ENCODE measurements around the gene JUN. TPM values are rescaled to one million over a fixed set of nuclear protein-coding genes. Genes with fewer than 3 reads are reported as not detected.

Gene JUN
- total and polyA plus RNA-seq, 2 donors (not counting 1 experiment from before 2014, with no cell fraction given): 94.4 to 4,074 TPM

DNA sequence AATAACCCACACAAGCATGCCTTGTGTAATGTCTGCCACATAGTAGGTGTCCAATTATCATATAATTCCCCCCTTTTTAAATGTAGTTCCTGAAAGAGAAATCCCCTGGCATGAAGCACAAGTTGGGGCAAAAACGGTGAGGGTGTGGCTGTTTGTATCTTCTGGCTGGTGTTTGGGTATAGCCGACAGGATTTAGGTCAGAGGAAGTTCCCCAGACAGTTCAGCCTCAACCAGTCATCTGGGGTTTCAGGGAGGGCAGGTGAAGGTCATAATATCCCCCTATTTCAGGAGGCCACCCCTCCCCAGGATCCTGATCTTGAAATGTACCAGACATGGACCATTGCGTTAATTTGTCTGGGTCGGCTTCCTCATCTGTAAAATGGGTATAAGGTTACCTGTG, 29.1 kb upstream of the JUN start:
- Histone ChIP-seq H3K9me3 (ENCODE audit: control extremely low read depth in 1 of 3, control insufficient read depth in 2 of 3, insufficient read depth in 1 of 3, low read length in 2 of 3) (peaks cover 0 to 7% (median 0%) of the 10 kb centered on the region in 3 donors), H3K27me3 (replicated peaks in 1 of 4; ENCODE audit: control extremely low read depth in 1 of 4, control insufficient read depth in 3 of 4, insufficient read depth in 4 of 4, low read length in 3 of 4) (no peaks in the 10 kb centered on the region), H2AFZ (ENCODE audit: insufficient read depth, low read depth, low read length, poor library complexity, severe bottlenecking) (no peak overlapping the region), H3K9ac (ENCODE audit: low read length) (no peak overlapping the region), H3K4me1 (ENCODE audit: control insufficient read depth in 2 of 2, insufficient read depth in 2 of 2, low read length in 2 of 2) (peaks cover 43 to 64% of the 10 kb centered on the region in 2 donors), H3K79me2 (ENCODE audit: control insufficient read depth, insufficient read depth, low read length) (peaks cover 14% of the 10 kb centered on the region), H3K27ac (ENCODE audit: low read length in 2 of 2) (peak overlapping the region; percentile 35 to 75), H4K20me1 (ENCODE audit: control insufficient read depth, insufficient read depth, low read length, poor library complexity, severe bottlenecking) (no peaks in the 10 kb centered on the region), H3K4me2 (replicated peaks; ENCODE audit: low read depth, low read length, poor library complexity, severe bottlenecking) (no peak overlapping the region), H3K36me3 (replicated peaks in 1 of 2; ENCODE audit: control extremely low read depth in 1 of 2, control insufficient read depth in 1 of 2, extremely low read depth in 1 of 2, insufficient read depth in 2 of 2, low read length in 1 of 2) (no peaks in the 10 kb centered on the region), H3K4me3 (ENCODE audit: control extremely low read depth in 1 of 5, extremely low read depth in 1 of 5, insufficient read depth in 1 of 5, low read depth in 2 of 5, low read length in 4 of 5) (no peak overlapping the region)
- ATAC-seq (ENCODE audit: low read depth): no peak
- DNase-seq: peak; percentile 72
- no peaks in the 10 kb centered on the region for H3K27me3 Mint-ChIP-seq
- WGBS (ENCODE audit: insufficient coverage): no CpG with 5 or more reads among the region's 4 CpGs
- intact Hi-C loops (cut with micrococcal nuclease): loop anchor here (10.0 kb wide), 1 partner anchor 482 kb away; the partner anchor contains the start of gene FGGY
- TF ChIP-seq, protein P1, sequence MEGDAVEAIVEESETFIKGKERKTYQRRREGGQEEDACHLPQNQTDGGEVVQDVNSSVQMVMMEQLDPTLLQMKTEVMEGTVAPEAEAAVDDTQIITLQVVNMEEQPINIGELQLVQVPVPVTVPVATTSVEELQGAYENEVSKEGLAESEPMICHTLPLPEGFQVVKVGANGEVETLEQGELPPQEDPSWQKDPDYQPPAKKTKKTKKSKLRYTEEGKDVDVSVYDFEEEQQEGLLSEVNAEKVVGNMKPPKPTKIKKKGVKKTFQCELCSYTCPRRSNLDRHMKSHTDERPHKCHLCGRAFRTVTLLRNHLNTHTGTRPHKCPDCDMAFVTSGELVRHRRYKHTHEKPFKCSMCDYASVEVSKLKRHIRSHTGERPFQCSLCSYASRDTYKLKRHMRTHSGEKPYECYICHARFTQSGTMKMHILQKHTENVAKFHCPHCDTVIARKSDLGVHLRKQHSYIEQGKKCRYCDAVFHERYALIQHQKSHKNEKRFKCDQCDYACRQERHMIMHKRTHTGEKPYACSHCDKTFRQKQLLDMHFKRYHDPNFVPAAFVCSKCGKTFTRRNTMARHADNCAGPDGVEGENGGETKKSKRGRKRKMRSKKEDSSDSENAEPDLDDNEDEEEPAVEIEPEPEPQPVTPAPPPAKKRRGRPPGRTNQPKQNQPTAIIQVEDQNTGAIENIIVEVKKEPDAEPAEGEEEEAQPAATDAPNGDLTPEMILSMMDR (IDR thresholded peaks at IDR 0.05): no peak
- TF ChIP-seq EZH2 (IDR thresholded peaks at IDR 0.05; ENCODE audit: borderline replicate concordance, insufficient read depth, low read depth, low read length, poor library complexity, severe bottlenecking): no peak
- peak overlapping the region; percentile 29 for H3K27ac Mint-ChIP-seq
- CTCF ChIA-PET: interaction anchor here (1.3 to 1.4 kb wide), 2 partner anchors 27 to 886 kb away, joined by 3 to 4 read pairs; no protein-coding TSS in a partner anchor
- POLR2A ChIA-PET: interaction anchor here (4.4 kb wide), 1 partner anchor 28 kb away, joined by 36 read pairs; the partner anchor contains the start of gene JUN
- no peaks in the 10 kb centered on the region for H3K9me3 Mint-ChIP-seq (ENCODE audit: insufficient read depth)
- H3K4me3 Mint-ChIP-seq: peak overlapping the region; percentile 2
- peaks cover 63% of the 10 kb centered on the region for H3K4me1 Mint-ChIP-seq

DNA sequence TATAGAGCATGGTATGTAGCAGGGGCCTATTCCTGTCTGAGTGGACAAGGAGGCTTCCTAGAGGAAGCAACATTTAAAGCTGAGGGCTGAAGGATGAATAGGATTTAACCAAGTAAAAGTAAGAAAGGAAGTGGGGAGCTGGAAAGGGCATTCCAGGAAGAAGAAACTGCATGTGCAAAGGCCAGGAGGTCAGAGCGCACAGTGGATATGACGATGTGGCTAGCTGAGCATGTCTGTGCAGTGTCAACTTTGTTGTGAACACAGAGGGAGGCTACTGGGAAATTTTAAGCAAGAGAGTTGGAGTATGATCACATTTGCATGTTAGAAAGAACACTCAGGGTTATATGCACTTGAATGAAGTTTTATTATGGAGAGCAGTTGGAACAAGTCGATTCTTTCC, 28.6 kb upstream of the JUN start:
- Histone ChIP-seq H3K4me1 (ENCODE audit: control insufficient read depth in 2 of 2, insufficient read depth in 2 of 2, low read length in 2 of 2) (peaks cover 47 to 69% of the 10 kb centered on the region in 2 donors), H2AFZ (ENCODE audit: insufficient read depth, low read depth, low read length, poor library complexity, severe bottlenecking) (no peak overlapping the region), H3K9ac (ENCODE audit: low read length) (no peak overlapping the region), H3K4me2 (replicated peaks; ENCODE audit: low read depth, low read length, poor library complexity, severe bottlenecking) (no peak overlapping the region), H3K4me3 (ENCODE audit: control extremely low read depth in 1 of 5, extremely low read depth in 1 of 5, insufficient read depth in 1 of 5, low read depth in 2 of 5, low read length in 4 of 5) (no peak overlapping the region), H4K20me1 (ENCODE audit: control insufficient read depth, insufficient read depth, low read length, poor library complexity, severe bottlenecking) (no peaks in the 10 kb centered on the region), H3K27ac (ENCODE audit: low read length in 2 of 2) (peak overlapping the region in 1 of 2 donors; percentile 75), H3K27me3 (replicated peaks in 1 of 4; ENCODE audit: control extremely low read depth in 1 of 4, control insufficient read depth in 3 of 4, insufficient read depth in 4 of 4, low read length in 3 of 4) (no peaks in the 10 kb centered on the region), H3K79me2 (ENCODE audit: control insufficient read depth, insufficient read depth, low read length) (peaks cover 14% of the 10 kb centered on the region), H3K36me3 (replicated peaks in 1 of 2; ENCODE audit: control extremely low read depth in 1 of 2, control insufficient read depth in 1 of 2, extremely low read depth in 1 of 2, insufficient read depth in 2 of 2, low read length in 1 of 2) (no peaks in the 10 kb centered on the region), H3K9me3 (ENCODE audit: control extremely low read depth in 1 of 3, control insufficient read depth in 2 of 3, insufficient read depth in 1 of 3, low read length in 2 of 3) (peaks cover 0 to 7% (median 0%) of the 10 kb centered on the region in 3 donors)
- Mint-ChIP-seq H3K27ac (peak overlapping the region; percentile 29), H3K27me3 (no peaks in the 10 kb centered on the region), H3K9me3 (ENCODE audit: insufficient read depth) (no peaks in the 10 kb centered on the region), H3K4me3 (peak overlapping the region; percentile 2), H3K4me1 (peaks cover 67% of the 10 kb centered on the region)
- TF ChIP-seq, protein P1 (IDR thresholded peaks at IDR 0.05): no peak
- no peak for TF ChIP-seq EZH2 (IDR thresholded peaks at IDR 0.05; ENCODE audit: borderline replicate concordance, insufficient read depth, low read depth, low read length, poor library complexity, severe bottlenecking)
- intact Hi-C loops (cut with micrococcal nuclease): loop anchor here (10.0 kb wide), 1 partner anchor 482 kb away; the partner anchor contains the start of gene FGGY
- no peak for ATAC-seq (ENCODE audit: low read depth)
- WGBS (ENCODE audit: insufficient coverage): 96% methylated on average over 2 of the region's 3 CpGs
- ChIA-PET CTCF (interaction anchor here (1.4 kb wide), 1 partner anchor 886 kb away, joined by 4 read pairs; no protein-coding TSS in a partner anchor), POLR2A (interaction anchor here (4.4 kb wide), 1 partner anchor 28 kb away, joined by 36 read pairs; the partner anchor contains the start of gene JUN)
- no peak for DNase-seq
